GM19035 (cell line): ENCODE results near the gene DMBX1.

Experiments used
- ATAC-seq: cut with Tn5 transposase; IDR thresholded peaks from one replicate; pipeline ENCODE4 v1.9.1; 2021; ENCODE audit not compliant: unreplicated experiment

Gene DMBX1

GRCh38 chr1:46481961-46482360 lies 7.7 kb upstream of the DMBX1 start:
- no peak for ATAC-seq

- no peak for ATAC-seq
These were observed 6.0 kb upstream of the DMBX1 start for GRCh38 chr1:46483589-46483988.

GRCh38 chr1:46484783-46485490 lies 4.7 kb upstream of the DMBX1 start:
- no peak for ATAC-seq

GRCh38 chr1:46485564-46486431 lies 3.8 kb upstream of the DMBX1 start:
- ATAC-seq = no peak

GRCh38 chr1:46486432-46487015 lies 3.1 kb upstream of the DMBX1 start:
- no peak for ATAC-seq

- ATAC-seq = no peak
These were observed 1.8 kb upstream of the DMBX1 start for GRCh38 chr1:46487818-46488218.

- ATAC-seq = no peak
These were observed 1.1 kb upstream of the DMBX1 start for GRCh38 chr1:46488343-46489168.

- no peak for ATAC-seq
These were observed 433 bp upstream of the DMBX1 start for GRCh38 chr1:46489169-46489637.

- no peak for ATAC-seq
These were observed 695 bp downstream of the DMBX1 start for GRCh38 chr1:46490406-46490655.

- no peak for ATAC-seq
These were observed 1.2 kb downstream of the DMBX1 start for GRCh38 chr1:46490656-46491442.

GRCh38 chr1:46491443-46492268 lies 2.0 kb downstream of the DMBX1 start:
- ATAC-seq = no peak

GRCh38 chr1:46492269-46492853 lies 2.7 kb downstream of the DMBX1 start:
- ATAC-seq = no peak

GRCh38 chr1:46492871-46493270 lies 3.2 kb downstream of the DMBX1 start:
- no peak for ATAC-seq

- no peak for ATAC-seq
These were observed 3.8 kb downstream of the DMBX1 start for GRCh38 chr1:46493316-46494032.

GRCh38 chr1:46494910-46495309 lies 5.3 kb downstream of the DMBX1 start:
- ATAC-seq = no peak

- ATAC-seq = no peak
These were observed 6.1 kb downstream of the DMBX1 start for GRCh38 chr1:46495778-46496177.

GRCh38 chr1:46496505-46496904 lies 6.9 kb downstream of the DMBX1 start:
- no peak for ATAC-seq

- ATAC-seq = no peak
These were observed 7.4 kb downstream of the DMBX1 start for GRCh38 chr1:46497020-46497419.

GRCh38 chr1:46497665-46498064 lies 8.0 kb downstream of the DMBX1 start:
- no peak for ATAC-seq
